GM23338 (cell line): ENCODE data around the gene A1BG. TPM values are rescaled to one million over a fixed set of nuclear protein-coding genes. Genes with fewer than 3 reads are reported as not detected.

Experiments
- ATAC-seq: fragments of 200-7000 bp; cut with Tn5 transposase; 3 replicates; pipeline ENCODE4 v1.9.1; 2020
- DNase-seq: peaks from one replicate; pipeline ENCODE4 v3.0.0-alpha.2; 2015; ENCODE audit warnings: low spot score
- H2AFZ ChIP-seq: fragments of 200-600 bp; sonication (generic); 2 replicates; pipeline ENCODE4 v1.8.0; 2016; ENCODE audit warnings: antibody characterized with exemption, mild to moderate bottlenecking, moderate library complexity
- H3F3A ChIP-seq: fragments of 200-600 bp; sonication (generic); replicated peaks from 2 replicates; pipeline ENCODE4 v1.8.0; 2017; ENCODE audit warnings: antibody characterized with exemption, mixed run types, low read depth
- H3K27ac ChIP-seq: fragments of 200-600 bp; sonication (generic); 2 replicates; pipeline ENCODE4 v1.6.1; 2016; ENCODE audit warnings: low read depth
- H3K27me3 ChIP-seq: fragments of 200-600 bp; sonication (generic); 2 replicates; pipeline ENCODE4 v1.8.0; 2016; ENCODE audit warnings: mild to moderate bottlenecking, mixed run types, moderate library complexity; ENCODE audit not compliant: insufficient read depth
- H3K36me3 ChIP-seq: fragments of 200-600 bp; sonication (generic); 2 replicates; pipeline ENCODE4 v1.8.0; 2016; ENCODE audit warnings: mild to moderate bottlenecking; ENCODE audit not compliant: insufficient read depth
- H3K4me1 ChIP-seq: fragments of 200-600 bp; sonication (generic); 2 replicates; pipeline ENCODE4 v1.8.0; 2016; ENCODE audit warnings: mild to moderate bottlenecking, moderate library complexity; ENCODE audit not compliant: insufficient read depth
- H3K4me2 ChIP-seq: fragments of 200-600 bp; sonication (generic); 2 replicates; pipeline ENCODE4 v1.7.1; 2017; ENCODE audit warnings: mixed run types
- H3K4me3 ChIP-seq: fragments of 200-600 bp; sonication (generic); 2 replicates; pipeline ENCODE4 v1.6.1; 2016; ENCODE audit warnings: mixed run types
- H3K79me2 ChIP-seq: fragments of 200-600 bp; sonication (generic); replicated peaks from 2 replicates; pipeline ENCODE4 v1.8.0; 2017; ENCODE audit warnings: mild to moderate bottlenecking; ENCODE audit not compliant: insufficient read depth
- H3K9me2 ChIP-seq: fragments of 200-600 bp; sonication (generic); 2 replicates; pipeline ENCODE4 v1.8.0; 2017; ENCODE audit not compliant: insufficient read depth
- H4K20me1 ChIP-seq: fragments of 200-600 bp; sonication (generic); replicated peaks from 2 replicates; pipeline ENCODE4 v1.8.0; 2017; ENCODE audit warnings: mild to moderate bottlenecking; ENCODE audit not compliant: insufficient read depth
- H3K27ac Mint-ChIP-seq: 2 replicates; pipeline ENCODE4 v1.8.0; 2020; ENCODE audit warnings: inconsistent platforms, mild to moderate bottlenecking, moderate library complexity, mixed read lengths
- H3K27me3 Mint-ChIP-seq: 3 replicates; pipeline ENCODE4 v1.8.0; 2022; ENCODE audit warnings: low read depth, mild to moderate bottlenecking, moderate library complexity, mixed read lengths, inconsistent platforms; ENCODE audit not compliant: insufficient read depth, poor library complexity
- H3K36me3 Mint-ChIP-seq: 3 replicates; pipeline ENCODE4 v1.8.0; 2021; ENCODE audit warnings: low read depth, mild to moderate bottlenecking, inconsistent platforms, moderate library complexity, mixed read lengths
- H3K4me1 Mint-ChIP-seq: 3 replicates; pipeline ENCODE4 v1.8.0; 2020; ENCODE audit warnings: mild to moderate bottlenecking, inconsistent platforms, mixed read lengths
- H3K4me3 Mint-ChIP-seq: 3 replicates; pipeline ENCODE4 v1.8.0; 2021; ENCODE audit warnings: moderate library complexity, mild to moderate bottlenecking, inconsistent platforms, mixed read lengths
- H3K9me3 Mint-ChIP-seq: 3 replicates; pipeline ENCODE4 v1.8.0; 2020; ENCODE audit warnings: moderate library complexity, mild to moderate bottlenecking, inconsistent platforms, mixed read lengths
- EZH2 ChIP-seq: fragments of 200-600 bp; sonication (generic); IDR thresholded peaks from one replicate; pipeline ENCODE4 v1.8.0; 2017; ENCODE audit warnings: antibody characterized with exemption, mild to moderate bottlenecking, low read depth; ENCODE audit not compliant: unreplicated experiment
- JUNB ChIP-seq: IDR thresholded peaks from one replicate; pipeline ENCODE4 v1.6.1; 2016; ENCODE audit warnings: antibody characterized with exemption; ENCODE audit not compliant: unreplicated experiment
- NANOG ChIP-seq: IDR thresholded peaks from 2 replicates; pipeline ENCODE4 v1.6.1; 2016; ENCODE audit warnings: antibody characterized with exemption, borderline replicate concordance
- STAT1 ChIP-seq: IDR thresholded peaks from one replicate; pipeline ENCODE4 v1.6.1; 2016; ENCODE audit warnings: antibody characterized with exemption; ENCODE audit not compliant: unreplicated experiment
- polyA plus RNA-seq: library from polyadenylated mRNA; unstranded; fragments of >200 nt; fragmentation: Nextera tagmentation; extraction: Ambion mirVana; gene quantifications from 2 replicates; pipeline ENCODE4 v1.2.1, GENCODE V29; 2016
- total RNA-seq: library from RNA; depleted of rRNA; stranded (reverse); fragments of >200 nt; shearing (Covaris generic); gene quantifications from 2 replicates; pipeline ENCODE4 v1.2.3, GENCODE V29; 2014
- TF ChIP-seq, protein P1 (sequence below): fragments of 250-450 bp; sonication (Bioruptor Pico); IDR thresholded peaks from 2 replicates; pipeline ENCODE4 v1.5.0; 2020; ENCODE audit warnings: mild to moderate bottlenecking, moderate library complexity

A1BG gene
- total and polyA plus RNA-seq, 2 experiments from 2014 or later, result 17.7 to 43.5 TPM

DNA sequence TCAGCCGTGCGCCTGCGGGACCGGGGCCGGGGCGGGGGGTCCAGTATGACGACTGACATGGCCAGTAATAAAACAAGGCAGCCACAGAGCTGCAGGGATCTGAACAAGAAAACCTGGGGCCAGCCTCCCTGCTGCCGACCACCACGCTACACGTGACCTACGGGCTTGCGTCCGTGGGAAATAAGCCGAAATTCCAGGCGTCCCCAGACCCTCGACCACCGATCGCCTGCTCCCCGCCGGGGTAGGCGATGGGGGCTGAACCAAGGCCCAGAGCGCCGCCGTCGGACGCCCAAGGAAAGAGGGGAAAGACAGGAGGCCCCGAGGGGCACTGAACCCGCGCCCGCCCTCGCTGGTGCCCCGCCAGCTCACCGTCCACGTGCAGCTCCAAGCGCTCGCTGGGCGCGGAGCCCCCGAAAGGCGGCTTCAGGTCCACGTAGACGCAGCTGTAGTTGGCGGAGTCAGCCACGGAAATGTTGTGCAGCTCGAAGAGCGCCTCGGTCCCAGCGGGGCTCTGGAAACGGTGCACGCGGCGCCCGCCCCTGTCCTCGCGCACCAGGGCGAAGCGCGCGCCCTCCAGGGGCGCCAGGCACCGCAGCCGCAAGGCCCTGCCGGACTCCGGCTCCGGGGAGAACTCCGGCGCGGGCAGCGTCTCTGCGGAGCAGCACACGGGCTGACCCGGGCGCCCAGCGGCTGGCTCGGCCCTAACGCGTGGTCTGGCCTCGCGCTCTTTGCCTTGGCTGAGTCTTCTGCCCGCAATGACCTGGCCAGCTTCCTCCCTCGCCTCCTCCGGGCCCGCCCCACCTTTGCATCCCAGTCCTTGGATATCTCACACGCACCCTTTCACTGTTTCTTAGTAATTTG, 3.1 kb downstream of the A1BG start (continued):
- TF ChIP-seq, protein P1, sequence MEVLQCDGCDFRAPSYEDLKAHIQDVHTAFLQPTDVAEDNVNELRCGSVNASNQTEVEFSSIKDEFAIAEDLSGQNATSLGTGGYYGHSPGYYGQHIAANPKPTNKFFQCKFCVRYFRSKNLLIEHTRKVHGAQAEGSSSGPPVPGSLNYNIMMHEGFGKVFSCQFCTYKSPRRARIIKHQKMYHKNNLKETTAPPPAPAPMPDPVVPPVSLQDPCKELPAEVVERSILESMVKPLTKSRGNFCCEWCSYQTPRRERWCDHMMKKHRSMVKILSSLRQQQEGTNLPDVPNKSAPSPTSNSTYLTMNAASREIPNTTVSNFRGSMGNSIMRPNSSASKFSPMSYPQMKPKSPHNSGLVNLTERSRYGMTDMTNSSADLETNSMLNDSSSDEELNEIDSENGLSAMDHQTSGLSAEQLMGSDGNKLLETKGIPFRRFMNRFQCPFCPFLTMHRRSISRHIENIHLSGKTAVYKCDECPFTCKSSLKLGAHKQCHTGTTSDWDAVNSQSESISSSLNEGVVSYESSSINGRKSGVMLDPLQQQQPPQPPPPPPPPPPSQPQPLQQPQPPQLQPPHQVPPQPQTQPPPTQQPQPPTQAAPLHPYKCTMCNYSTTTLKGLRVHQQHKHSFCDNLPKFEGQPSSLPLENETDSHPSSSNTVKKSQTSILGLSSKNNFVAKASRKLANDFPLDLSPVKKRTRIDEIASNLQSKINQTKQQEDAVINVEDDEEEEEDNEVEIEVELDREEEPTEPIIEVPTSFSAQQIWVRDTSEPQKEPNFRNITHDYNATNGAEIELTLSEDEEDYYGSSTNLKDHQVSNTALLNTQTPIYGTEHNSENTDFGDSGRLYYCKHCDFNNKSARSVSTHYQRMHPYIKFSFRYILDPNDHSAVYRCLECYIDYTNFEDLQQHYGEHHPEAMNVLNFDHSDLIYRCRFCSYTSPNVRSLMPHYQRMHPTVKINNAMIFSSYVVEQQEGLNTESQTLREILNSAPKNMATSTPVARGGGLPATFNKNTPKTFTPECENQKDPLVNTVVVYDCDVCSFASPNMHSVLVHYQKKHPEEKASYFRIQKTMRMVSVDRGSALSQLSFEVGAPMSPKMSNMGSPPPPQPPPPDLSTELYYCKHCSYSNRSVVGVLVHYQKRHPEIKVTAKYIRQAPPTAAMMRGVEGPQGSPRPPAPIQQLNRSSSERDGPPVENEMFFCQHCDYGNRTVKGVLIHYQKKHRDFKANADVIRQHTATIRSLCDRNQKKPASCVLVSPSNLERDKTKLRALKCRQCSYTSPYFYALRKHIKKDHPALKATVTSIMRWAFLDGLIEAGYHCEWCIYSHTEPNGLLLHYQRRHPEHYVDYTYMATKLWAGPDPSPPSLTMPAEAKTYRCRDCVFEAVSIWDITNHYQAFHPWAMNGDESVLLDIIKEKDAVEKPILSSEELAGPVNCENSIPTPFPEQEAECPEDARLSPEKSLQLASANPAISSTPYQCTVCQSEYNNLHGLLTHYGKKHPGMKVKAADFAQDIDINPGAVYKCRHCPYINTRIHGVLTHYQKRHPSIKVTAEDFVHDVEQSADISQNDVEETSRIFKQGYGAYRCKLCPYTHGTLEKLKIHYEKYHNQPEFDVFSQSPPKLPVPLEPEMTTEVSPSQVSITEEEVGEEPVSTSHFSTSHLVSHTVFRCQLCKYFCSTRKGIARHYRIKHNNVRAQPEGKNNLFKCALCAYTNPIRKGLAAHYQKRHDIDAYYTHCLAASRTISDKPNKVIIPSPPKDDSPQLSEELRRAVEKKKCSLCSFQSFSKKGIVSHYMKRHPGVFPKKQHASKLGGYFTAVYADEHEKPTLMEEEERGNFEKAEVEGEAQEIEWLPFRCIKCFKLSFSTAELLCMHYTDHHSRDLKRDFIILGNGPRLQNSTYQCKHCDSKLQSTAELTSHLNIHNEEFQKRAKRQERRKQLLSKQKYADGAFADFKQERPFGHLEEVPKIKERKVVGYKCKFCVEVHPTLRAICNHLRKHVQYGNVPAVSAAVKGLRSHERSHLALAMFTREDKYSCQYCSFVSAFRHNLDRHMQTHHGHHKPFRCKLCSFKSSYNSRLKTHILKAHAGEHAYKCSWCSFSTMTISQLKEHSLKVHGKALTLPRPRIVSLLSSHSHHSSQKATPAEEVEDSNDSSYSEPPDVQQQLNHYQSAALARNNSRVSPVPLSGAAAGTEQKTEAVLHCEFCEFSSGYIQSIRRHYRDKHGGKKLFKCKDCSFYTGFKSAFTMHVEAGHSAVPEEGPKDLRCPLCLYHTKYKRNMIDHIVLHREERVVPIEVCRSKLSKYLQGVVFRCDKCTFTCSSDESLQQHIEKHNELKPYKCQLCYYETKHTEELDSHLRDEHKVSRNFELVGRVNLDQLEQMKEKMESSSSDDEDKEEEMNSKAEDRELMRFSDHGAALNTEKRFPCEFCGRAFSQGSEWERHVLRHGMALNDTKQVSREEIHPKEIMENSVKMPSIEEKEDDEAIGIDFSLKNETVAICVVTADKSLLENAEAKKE, result no peak

GRCh38 chr19:58349590-58349989, 3.7 kb downstream of the A1BG start:
- Histone ChIP-seq H3K9me2 (no peaks in the 10 kb centered on the region), H3K4me3 (no peak overlapping the region)
- TF ChIP-seq, protein P1, result no peak
- TF ChIP-seq JUNB (no peak), EZH2 (no peak), STAT1 (no peak), NANOG (no peak)

More at GRCh38 chr19:58349590-58349989, 3.7 kb downstream of the A1BG start:
- Histone ChIP-seq H3K4me2 (no peak overlapping the region; the same call in 1 of the 2 replicates), H3F3A (peaks cover 4% of the 10 kb centered on the region; the same call in 1 of the 2 replicates), H3K79me2 (no peaks in the 10 kb centered on the region), H3K4me1 (no peaks in the 10 kb centered on the region), H3K27ac (no peak overlapping the region), H2AFZ (no peak overlapping the region), H3K27me3 (peaks cover 43% of the 10 kb centered on the region), H4K20me1 (no peaks in the 10 kb centered on the region; the same call in 1 of the 2 replicates), H3K36me3 (no peaks in the 10 kb centered on the region)
- H3K4me3 Mint-ChIP-seq, result peak overlapping the region; percentile 36; the same call in 1 of the 3 replicates
- ATAC-seq, result no peak
- H3K4me1 Mint-ChIP-seq, result peaks cover 3% of the 10 kb centered on the region; the same call in 2 of the 3 replicates
- peaks cover 27% of the 10 kb centered on the region for H3K27me3 Mint-ChIP-seq
- H3K36me3 Mint-ChIP-seq, result no peaks in the 10 kb centered on the region; the same call in 2 of the 3 replicates
- H3K27ac Mint-ChIP-seq, result no peak overlapping the region
- no peak for DNase-seq
- H3K9me3 Mint-ChIP-seq, result no peaks in the 10 kb centered on the region
